ENCODE measurements around the gene NUAK1. TPM values are rescaled to one million over a fixed set of nuclear protein-coding genes. Genes with fewer than 3 reads are reported as not detected.
"Not testable (repeated sequence)": the region's sequence is repeated elsewhere in the genome, so short reads cannot be mapped to it uniquely, and the experiment has no call there.

Gene NUAK1
- total RNA-seq, 1 experiment from 2014 or later: 10.1 TPM

GRCh38 chr12:106018286-106018685 lies 120.5 kb downstream of the NUAK1 start:
- H2BK20ac ChIP-seq (ENCODE audit: low read depth, low read length, poor library complexity, severe bottlenecking): no peak overlapping the region
- H2AK5ac ChIP-seq (ENCODE audit: insufficient read length, low read length): no peak overlapping the region
- no peak overlapping the region for H3T11ph ChIP-seq (ENCODE audit: low read length)
- no peak overlapping the region for H2BK15ac ChIP-seq (ENCODE audit: low read depth, low read length)
- no peak overlapping the region for H3K4ac ChIP-seq (ENCODE audit: low read depth, low read length)
- no peak overlapping the region for H2BK5ac ChIP-seq (ENCODE audit: insufficient read length, low read length)
- DNase-seq: no peak
- H4K91ac ChIP-seq (ENCODE audit: insufficient read length, low read depth, low read length): no peak overlapping the region
- no peaks in the 10 kb centered on the region for H3K4me1 ChIP-seq (ENCODE audit: insufficient read depth, low read length)
- Mint-ChIP-seq H3K4me1 (peaks cover 3 to 6% of the 10 kb centered on the region in 2 experiments; a peak in 2 of 4 replicates), H3K27ac (no peak overlapping the region), H3K27me3 (ENCODE audit: low read depth) (no peaks in the 10 kb centered on the region; the same call in 1 of the 2 replicates), H3K36me3 (ENCODE audit: insufficient read depth in 1 of 3, low read depth in 3 of 3) (peaks cover 12 to 33% (median 22%) of the 10 kb centered on the region in 3 experiments), H3K4me3 (no peak overlapping the region), H3K9me3 (peaks cover 28 to 29% of the 10 kb centered on the region in 2 experiments)
- no peak overlapping the region for H2BK12ac ChIP-seq (ENCODE audit: insufficient read length, low read depth, low read length)
- WGBS (ENCODE audit: extremely low coverage, insufficient read length, low lambda C conversion rate): no CpG with 5 or more reads among the region's 1 CpG
- no peak overlapping the region for H4K8ac ChIP-seq (replicated peaks; ENCODE audit: insufficient read length, low read depth, low read length)
- H3K4me2 ChIP-seq (ENCODE audit: insufficient read depth, insufficient read length, low read length): no peak overlapping the region
- no peak for TF ChIP-seq CTCF (conservative IDR thresholded peaks at IDR 0.05)
- no peaks in the 10 kb centered on the region for H3K23me2 ChIP-seq (ENCODE audit: insufficient read length, low read depth, low read length, poor library complexity, severe bottlenecking)
- no peaks in the 10 kb centered on the region for H3K79me2 ChIP-seq (ENCODE audit: insufficient read depth, low read length)
- no peaks in the 10 kb centered on the region for H3K79me1 ChIP-seq (ENCODE audit: insufficient read depth, low read depth, low read length, poor library complexity, severe bottlenecking)
- no peak overlapping the region for H3K23ac ChIP-seq (ENCODE audit: insufficient read length, low read depth, low read length)
- no peak overlapping the region for H3K27ac ChIP-seq (ENCODE audit: insufficient read length, low read depth, low read length)
- no peak overlapping the region for H2AFZ ChIP-seq (ENCODE audit: low read length)
- H3K56ac ChIP-seq (ENCODE audit: insufficient read length, low read depth, low read length): no peak overlapping the region
- H2BK120ac ChIP-seq (ENCODE audit: low read depth, low read length, poor library complexity, severe bottlenecking): no peak overlapping the region
- H3K9me3 ChIP-seq (ENCODE audit: control insufficient read depth, low read depth, low read length): peaks cover 18% of the 10 kb centered on the region
- no peak overlapping the region for H3K18ac ChIP-seq (ENCODE audit: insufficient read length, low read depth, low read length)
- no peaks in the 10 kb centered on the region for H3K27me3 ChIP-seq (ENCODE audit: insufficient read depth, low read length)
- no peak overlapping the region for H4K5ac ChIP-seq (ENCODE audit: insufficient read length, low read depth, low read length)
- no peak overlapping the region for H3K14ac ChIP-seq (ENCODE audit: insufficient read depth, low read length)
- H3K9ac ChIP-seq (ENCODE audit: extremely low read depth, insufficient read length, low read length): no peak overlapping the region
- H4K20me1 ChIP-seq (ENCODE audit: control insufficient read depth, insufficient read depth, insufficient read length): no peaks in the 10 kb centered on the region

DNA sequence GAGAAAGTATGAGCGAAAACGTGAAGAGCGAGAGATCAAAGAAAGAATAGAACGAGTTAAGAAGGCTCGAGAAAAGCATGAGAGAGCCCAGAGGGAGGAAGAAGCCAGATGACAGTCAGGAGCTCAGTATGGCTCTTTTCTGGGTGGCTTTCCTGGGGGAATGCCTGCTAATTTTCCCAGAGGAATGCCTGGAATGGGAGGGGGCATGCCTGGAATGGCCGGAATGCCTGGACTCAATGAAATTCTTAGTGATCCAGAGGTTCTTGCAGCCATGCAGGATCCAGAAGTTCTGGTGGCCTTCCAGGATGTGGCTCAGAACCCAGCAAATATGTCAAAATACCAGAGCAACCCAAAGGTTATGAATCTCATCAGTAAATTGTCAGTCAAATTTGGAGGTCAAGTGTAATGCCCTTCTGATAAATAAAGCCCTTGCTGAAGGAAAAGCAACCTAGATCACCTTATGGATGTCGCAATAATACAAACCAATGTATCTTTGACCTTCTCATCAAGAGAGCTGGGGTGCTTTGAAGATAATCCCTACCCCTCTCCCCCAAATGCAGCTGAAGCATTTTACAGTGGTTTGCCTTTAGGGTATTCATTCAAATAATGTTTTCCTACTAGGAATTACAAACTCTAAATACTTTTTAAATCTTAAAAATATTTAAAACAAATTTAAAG lies 122.0 kb downstream of the NUAK1 start:
- not testable (repeated sequence) for H3K14ac ChIP-seq (ENCODE audit: insufficient read depth, low read length); H2AFZ ChIP-seq (ENCODE audit: low read length); H2BK20ac ChIP-seq (ENCODE audit: low read depth, low read length, poor library complexity, severe bottlenecking); H4K8ac ChIP-seq (replicated peaks; ENCODE audit: insufficient read length, low read depth, low read length); H3K56ac ChIP-seq (ENCODE audit: insufficient read length, low read depth, low read length); DNase-seq; H3K27ac ChIP-seq (ENCODE audit: insufficient read length, low read depth, low read length); H4K91ac ChIP-seq (ENCODE audit: insufficient read length, low read depth, low read length); H3T11ph ChIP-seq (ENCODE audit: low read length); H2BK120ac ChIP-seq (ENCODE audit: low read depth, low read length, poor library complexity, severe bottlenecking); H2BK15ac ChIP-seq (ENCODE audit: low read depth, low read length); H2AK5ac ChIP-seq (ENCODE audit: insufficient read length, low read length); H3K9ac ChIP-seq (ENCODE audit: extremely low read depth, insufficient read length, low read length); H3K4me2 ChIP-seq (ENCODE audit: insufficient read depth, insufficient read length, low read length); H3K4ac ChIP-seq (ENCODE audit: low read depth, low read length); H3K4me3 Mint-ChIP-seq; H3K4me1 Mint-ChIP-seq; H3K27ac Mint-ChIP-seq; H4K20me1 ChIP-seq (ENCODE audit: control insufficient read depth, insufficient read depth, insufficient read length); H2BK5ac ChIP-seq (ENCODE audit: insufficient read length, low read length); H3K23ac ChIP-seq (ENCODE audit: insufficient read length, low read depth, low read length); H3K27me3 ChIP-seq (ENCODE audit: insufficient read depth, low read length); H3K79me2 ChIP-seq (ENCODE audit: insufficient read depth, low read length); H3K27me3 Mint-ChIP-seq (ENCODE audit: low read depth); H2BK12ac ChIP-seq (ENCODE audit: insufficient read length, low read depth, low read length); H3K79me1 ChIP-seq (ENCODE audit: insufficient read depth, low read depth, low read length, poor library complexity, severe bottlenecking); H3K18ac ChIP-seq (ENCODE audit: insufficient read length, low read depth, low read length); H3K4me1 ChIP-seq (ENCODE audit: insufficient read depth, low read length); H4K5ac ChIP-seq (ENCODE audit: insufficient read length, low read depth, low read length); H3K23me2 ChIP-seq (ENCODE audit: insufficient read length, low read depth, low read length, poor library complexity, severe bottlenecking)
- H3K9me3 ChIP-seq (ENCODE audit: control insufficient read depth, low read depth, low read length): peaks cover 18% of the 10 kb centered on the region
- Mint-ChIP-seq H3K9me3 (peaks cover 28 to 29% of the 10 kb centered on the region in 2 experiments), H3K36me3 (ENCODE audit: insufficient read depth in 1 of 3, low read depth in 3 of 3) (peaks cover 12 to 33% (median 22%) of the 10 kb centered on the region in 3 experiments)
- WGBS (ENCODE audit: extremely low coverage, insufficient read length, low lambda C conversion rate): no CpG with 5 or more reads among the region's 7 CpGs

All from H9 (cell line).